ENCODE measurements around the gene GOSR2.
"Not testable (repeated sequence)": the region's sequence is repeated elsewhere in the genome, so short reads cannot be mapped to it uniquely, and the experiment has no call there.

The GOSR2 gene

DNA sequence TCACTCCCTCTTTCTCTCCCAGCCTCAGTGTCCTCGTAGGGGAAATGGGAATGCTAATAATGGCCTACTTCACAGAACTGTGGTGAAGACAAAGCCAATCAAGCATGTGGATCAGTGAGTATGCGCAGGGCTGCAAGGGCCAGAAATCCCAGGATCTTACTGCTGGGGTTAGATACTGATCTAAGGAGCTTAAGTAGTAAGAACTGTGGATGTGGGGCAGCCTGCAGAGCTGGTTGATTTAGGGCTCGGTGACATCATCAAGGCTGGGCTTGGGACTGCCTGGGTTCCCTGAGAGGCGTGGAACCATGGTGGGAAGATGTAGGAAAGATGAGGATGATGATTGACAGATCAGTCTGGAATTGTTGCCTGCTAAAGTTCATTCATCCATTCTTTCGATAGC is 25.6 kb downstream of the GOSR2 start:
- Mint-ChIP-seq H3K27ac (no peak overlapping the region), H3K4me1 (ENCODE audit: low read depth in 2 of 2) (peaks cover 17 to 18% of the 10 kb centered on the region in 2 donors), H3K36me3 (ENCODE audit: insufficient read depth) (peaks cover 3% of the 10 kb centered on the region), H3K4me3 (no peak overlapping the region), H3K27me3 (no peaks in the 10 kb centered on the region), H3K9me3 (no peaks in the 10 kb centered on the region)
- ATAC-seq (replicated peaks) (no peak), DNase-seq (no peak)

DNA sequence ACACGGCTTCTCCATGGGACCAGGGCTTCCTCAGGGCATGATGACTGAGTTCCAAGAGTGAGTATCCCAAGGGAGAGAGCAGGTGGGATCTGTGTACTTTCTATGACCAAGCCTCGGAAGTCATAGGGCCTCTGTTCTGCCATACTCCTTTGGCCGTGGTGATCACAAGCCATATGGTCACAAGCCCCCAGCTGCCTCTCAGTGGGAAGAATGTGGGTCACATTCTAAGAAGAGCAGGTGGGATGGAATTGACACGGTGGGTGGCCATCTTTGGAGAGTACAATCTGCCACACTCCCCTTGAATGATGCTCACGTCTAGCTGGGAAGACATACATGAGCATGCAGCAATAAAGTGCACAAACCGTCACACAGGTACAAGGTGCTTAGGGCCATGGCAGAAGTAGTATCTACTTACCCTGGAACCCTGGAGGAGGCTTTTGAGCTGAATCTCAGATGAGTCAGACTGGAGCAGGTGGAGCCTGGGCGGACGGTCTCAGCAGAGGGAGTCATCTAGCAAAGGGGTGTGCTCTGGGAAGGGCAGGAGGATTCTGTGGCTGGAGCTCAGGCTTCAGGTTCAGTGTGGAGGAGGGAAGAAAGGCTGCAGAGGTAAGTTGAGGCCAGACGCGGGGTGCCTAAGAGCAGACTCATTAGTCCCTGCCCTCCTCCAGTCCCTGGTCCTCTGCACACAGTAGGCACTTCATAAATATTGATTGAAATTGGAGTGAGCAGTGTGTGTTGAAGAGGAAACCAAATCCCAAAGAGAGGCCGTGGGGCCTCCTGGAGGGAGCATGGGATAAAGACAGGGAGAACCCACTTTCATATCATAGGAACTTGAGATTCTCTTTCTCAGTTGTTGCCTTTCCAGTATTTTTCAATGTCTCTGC is 26.6 kb downstream of the GOSR2 start:
- DNase-seq (no peak), ATAC-seq (replicated peaks) (no peak)
- no peak overlapping the region for H3K4me3 Mint-ChIP-seq
- H3K27me3 Mint-ChIP-seq = no peaks in the 10 kb centered on the region
- H3K9me3 Mint-ChIP-seq = no peaks in the 10 kb centered on the region
- H3K27ac Mint-ChIP-seq = no peak overlapping the region
- peaks cover 3% of the 10 kb centered on the region for H3K36me3 Mint-ChIP-seq (ENCODE audit: insufficient read depth)
- H3K4me1 Mint-ChIP-seq (ENCODE audit: low read depth in 2 of 2) = peaks cover 12% of the 10 kb centered on the region in 2 donors

DNA sequence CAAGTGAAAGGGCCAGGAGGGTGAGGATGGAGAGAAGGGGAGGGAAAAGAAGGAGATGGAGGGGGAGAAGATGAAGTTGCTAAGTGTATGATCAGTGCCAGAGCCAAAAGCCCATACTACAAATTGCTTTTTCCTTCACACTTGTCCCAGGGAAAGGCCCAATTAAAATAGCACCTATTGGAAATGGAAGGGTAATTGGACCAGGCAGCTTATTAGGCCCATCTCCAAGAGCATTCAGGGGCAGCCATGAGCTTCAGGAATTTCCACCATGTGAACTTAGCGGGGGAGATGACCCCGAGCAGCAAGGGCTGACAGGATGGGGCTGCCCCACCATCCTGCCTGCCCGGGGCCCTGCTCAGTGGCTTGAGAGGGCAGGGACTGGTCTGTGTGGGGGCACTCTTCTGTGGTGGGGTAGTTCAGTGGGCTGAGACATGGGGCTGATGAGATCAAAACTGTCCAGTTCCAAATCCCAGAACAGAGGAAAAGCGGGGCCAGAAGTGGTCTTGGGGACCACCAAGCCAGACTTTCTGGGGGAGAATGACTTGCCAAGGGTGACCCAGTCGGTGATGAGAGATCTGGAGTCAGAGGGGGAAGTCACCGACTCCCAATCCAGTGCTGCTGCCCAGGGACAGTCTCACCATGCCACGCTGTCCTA is 27.5 kb downstream of the GOSR2 start:
- Mint-ChIP-seq H3K9me3 (no peaks in the 10 kb centered on the region), H3K4me3 (no peak overlapping the region), H3K4me1 (ENCODE audit: low read depth in 2 of 2) (peaks cover 8 to 9% of the 10 kb centered on the region in 2 donors), H3K36me3 (ENCODE audit: insufficient read depth) (peaks cover 3% of the 10 kb centered on the region), H3K27me3 (no peaks in the 10 kb centered on the region), H3K27ac (no peak overlapping the region)
- DNase-seq (no peak), ATAC-seq (replicated peaks) (no peak)

DNA sequence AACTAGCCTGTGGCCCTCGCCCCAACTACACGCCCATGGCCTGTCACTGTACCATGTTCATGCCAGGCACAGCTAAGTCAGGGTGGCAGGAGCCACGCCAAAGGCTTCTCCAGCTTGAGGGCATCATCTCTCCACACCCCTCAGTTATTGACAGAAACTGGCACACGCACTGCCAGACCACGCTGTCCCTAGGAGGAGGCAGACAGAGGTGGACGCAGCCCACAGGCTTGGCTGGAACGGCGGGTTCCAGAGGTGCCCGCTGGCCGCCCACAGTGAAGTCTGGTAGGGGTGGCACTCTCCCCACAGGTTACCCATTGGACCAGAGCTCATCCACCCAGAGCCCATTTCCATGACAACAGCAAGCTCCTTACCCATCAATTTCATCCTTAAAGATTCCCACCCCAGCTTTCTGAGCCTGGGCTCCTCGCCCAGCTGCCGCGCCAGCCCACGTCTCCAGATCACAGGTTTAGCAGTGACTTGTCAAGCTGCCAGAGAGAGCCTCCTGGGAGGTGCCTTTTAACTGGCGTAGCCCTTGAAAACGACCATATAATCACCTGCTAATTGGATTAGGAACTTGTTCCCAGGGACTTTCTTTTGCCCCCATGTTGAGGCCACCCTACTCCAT is 28.1 kb downstream of the GOSR2 start:
- Mint-ChIP-seq H3K4me3 (no peak overlapping the region), H3K27me3 (no peaks in the 10 kb centered on the region), H3K36me3 (ENCODE audit: insufficient read depth) (peaks cover 3% of the 10 kb centered on the region), H3K27ac (no peak overlapping the region), H3K9me3 (no peaks in the 10 kb centered on the region), H3K4me1 (ENCODE audit: low read depth in 2 of 2) (peaks cover 8 to 9% of the 10 kb centered on the region in 2 donors)
- ATAC-seq (replicated peaks) (no peak), DNase-seq (no peak)

DNA sequence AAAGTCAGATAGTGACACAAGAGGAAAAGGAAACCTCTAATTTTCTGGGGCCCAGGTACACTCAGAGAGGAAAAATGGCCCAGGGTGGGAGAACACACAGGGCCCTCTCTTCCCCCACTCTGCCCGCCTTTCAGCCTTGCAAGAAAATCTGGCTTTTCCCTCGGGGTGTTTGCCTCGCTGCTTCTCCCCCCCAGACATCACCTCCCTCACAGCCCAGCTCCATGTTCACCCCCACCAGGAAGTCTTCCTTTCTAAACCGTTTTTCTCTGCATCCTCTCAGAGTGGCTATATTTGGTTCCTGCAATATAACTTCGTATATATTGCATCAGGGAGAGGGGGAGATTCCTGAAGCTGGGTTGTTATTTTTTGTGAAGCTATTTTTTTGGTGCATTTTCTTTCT is 28.7 kb downstream of the GOSR2 start:
- DNase-seq (no peak), ATAC-seq (replicated peaks) (no peak)
- no peak overlapping the region for H3K4me3 Mint-ChIP-seq
- no peaks in the 10 kb centered on the region for H3K9me3 Mint-ChIP-seq
- H3K27ac Mint-ChIP-seq = peak overlapping the region in 1 of 2 donors; percentile 38
- H3K36me3 Mint-ChIP-seq (ENCODE audit: insufficient read depth) = peaks cover 3% of the 10 kb centered on the region
- no peaks in the 10 kb centered on the region for H3K27me3 Mint-ChIP-seq
- peaks cover 7% of the 10 kb centered on the region in 2 donors for H3K4me1 Mint-ChIP-seq (ENCODE audit: low read depth in 2 of 2)

DNA sequence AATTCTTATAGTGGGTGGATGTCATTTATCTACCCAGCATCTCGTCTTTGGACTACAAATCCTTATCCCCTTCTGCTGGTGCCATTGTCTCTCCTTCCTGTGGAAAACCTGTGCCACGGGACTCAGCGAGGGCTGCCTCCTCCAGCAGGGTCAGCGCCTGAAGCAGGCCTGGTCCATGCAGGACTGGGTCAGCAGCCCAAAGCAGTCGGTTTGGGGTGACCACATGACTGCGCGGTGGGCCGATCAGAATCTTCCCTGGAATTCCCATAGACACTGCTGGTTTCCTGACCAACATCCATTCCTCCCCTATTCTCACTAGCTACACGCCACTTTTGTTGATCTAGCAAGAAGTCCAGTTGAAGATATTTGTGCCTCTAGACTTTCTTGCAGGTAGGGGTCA is 29.2 kb downstream of the GOSR2 start:
- peaks cover 3% of the 10 kb centered on the region for H3K36me3 Mint-ChIP-seq (ENCODE audit: insufficient read depth)

DNA sequence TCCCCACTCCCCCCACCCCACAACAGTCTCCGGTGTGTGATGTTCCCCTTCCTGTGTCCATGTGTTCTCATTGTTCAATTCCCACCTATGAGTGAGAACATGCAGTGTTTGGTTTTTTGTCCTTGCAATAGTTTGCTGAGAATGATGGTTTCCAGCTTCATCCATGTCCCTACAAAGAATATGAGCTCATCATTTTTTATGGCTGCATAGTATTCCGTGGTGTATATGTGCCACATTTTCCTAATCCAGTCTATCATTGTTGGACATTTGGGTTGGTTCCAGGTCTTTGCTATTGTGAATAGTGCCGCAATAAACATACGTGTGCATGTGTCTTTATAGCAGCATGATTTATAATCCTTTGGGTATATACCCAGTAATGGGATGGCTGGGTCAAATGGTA is 30.2 kb downstream of the GOSR2 start:
- H3K27ac Mint-ChIP-seq; H3K36me3 Mint-ChIP-seq (ENCODE audit: insufficient read depth); DNase-seq; H3K9me3 Mint-ChIP-seq; H3K4me1 Mint-ChIP-seq (ENCODE audit: low read depth in 2 of 2); H3K4me3 Mint-ChIP-seq; H3K27me3 Mint-ChIP-seq; ATAC-seq (replicated peaks): not testable (repeated sequence)

More for the DNA sequence above, 29.2 kb downstream of the GOSR2 start:
- Mint-ChIP-seq H3K4me3 (no peak overlapping the region), H3K27ac (peak overlapping the region in 1 of 2 donors; percentile 38), H3K4me1 (ENCODE audit: low read depth in 2 of 2) (peaks cover 5 to 6% of the 10 kb centered on the region in 2 donors), H3K27me3 (no peaks in the 10 kb centered on the region), H3K9me3 (no peaks in the 10 kb centered on the region)
- no peak for DNase-seq
- ATAC-seq (replicated peaks) = no peak

DNA sequence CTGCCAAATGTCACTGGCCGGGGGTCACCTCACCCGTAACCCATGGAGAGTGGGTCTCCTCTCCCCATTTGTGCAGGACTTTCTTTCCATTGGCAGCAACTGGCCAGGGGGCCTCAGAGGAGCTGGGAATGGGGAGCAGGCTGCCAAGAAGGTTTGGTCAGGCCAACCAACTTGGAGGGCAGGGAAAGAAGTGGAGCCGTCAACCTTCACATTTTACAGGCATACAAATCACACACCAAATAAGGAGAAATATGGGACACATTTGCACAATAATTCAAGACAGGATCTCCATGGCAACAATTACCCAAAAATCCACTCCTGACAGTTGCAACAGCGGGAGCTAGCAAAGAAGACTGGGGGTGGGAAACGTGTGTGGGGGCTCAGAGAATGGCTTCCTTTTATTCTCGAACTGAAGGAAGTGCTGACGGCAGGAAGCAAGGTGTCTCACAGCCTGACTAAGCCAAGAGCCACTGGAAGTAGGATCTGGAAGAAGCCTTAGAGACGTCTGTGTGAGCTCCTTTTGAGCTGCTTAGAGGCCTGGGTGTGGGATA is 35.2 kb downstream of the GOSR2 start:
- Mint-ChIP-seq H3K27ac (no peak overlapping the region), H3K4me1 (ENCODE audit: low read depth in 2 of 2) (peaks cover 5 to 9% of the 10 kb centered on the region in 2 donors), H3K36me3 (ENCODE audit: insufficient read depth) (no peaks in the 10 kb centered on the region), H3K9me3 (no peaks in the 10 kb centered on the region), H3K4me3 (no peak overlapping the region), H3K27me3 (peaks cover 0 to 26% of the 10 kb centered on the region in 2 donors)
- ATAC-seq (replicated peaks) = no peak
- no peak for DNase-seq

DNA sequence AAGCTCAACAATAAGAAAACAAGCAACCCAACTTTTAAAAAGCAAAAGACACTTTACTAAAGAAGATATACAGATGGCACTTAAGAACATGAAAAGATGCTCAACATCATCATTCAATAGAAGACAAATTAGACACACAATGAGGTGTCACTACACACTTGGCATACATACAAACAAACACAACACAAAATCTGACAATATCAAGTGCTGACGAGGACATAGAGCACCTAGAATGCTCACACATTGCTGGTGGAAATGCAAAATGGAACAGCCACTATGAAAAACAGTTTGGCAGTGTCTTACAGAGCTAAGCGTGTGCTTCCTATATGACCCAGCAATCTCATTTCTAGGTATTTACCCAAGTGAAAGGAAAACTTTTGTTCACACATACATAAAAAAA is 37.2 kb downstream of the GOSR2 start:
- no peak for ATAC-seq (replicated peaks)

DNA sequence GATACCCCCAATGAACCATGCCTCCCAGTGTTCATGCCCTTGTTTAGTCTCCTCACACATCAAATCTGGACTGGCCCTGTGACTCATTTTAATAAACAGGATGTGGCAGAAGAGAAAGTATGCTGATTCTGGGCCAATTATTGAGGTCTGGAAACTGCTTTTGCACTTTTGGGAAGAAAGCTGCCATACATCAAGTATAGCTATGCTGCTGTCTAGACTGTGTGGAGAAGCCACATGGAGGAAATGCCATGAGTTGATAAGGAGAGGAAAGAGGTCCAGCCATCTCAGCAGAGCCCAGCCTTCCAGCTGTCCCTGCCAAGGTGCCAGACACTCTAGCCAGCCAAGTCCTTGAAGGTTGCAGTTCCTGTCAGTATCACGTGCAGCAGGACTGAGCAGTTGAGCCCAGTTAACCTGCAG is 39.4 kb downstream of the GOSR2 start:
- H3K36me3 Mint-ChIP-seq (ENCODE audit: insufficient read depth) = peaks cover under 1% of the 10 kb centered on the region
- no peak overlapping the region for H3K4me3 Mint-ChIP-seq
- no peaks in the 10 kb centered on the region for H3K9me3 Mint-ChIP-seq
- H3K4me1 Mint-ChIP-seq (ENCODE audit: low read depth in 2 of 2) = peaks cover 5 to 9% of the 10 kb centered on the region in 2 donors
- no peak for DNase-seq
- peaks cover 4 to 61% of the 10 kb centered on the region in 2 donors for H3K27me3 Mint-ChIP-seq
- peak; percentile 19 for ATAC-seq (replicated peaks)
- H3K27ac Mint-ChIP-seq = peak overlapping the region in 1 of 2 donors; percentile 20

More for the DNA sequence above, 37.2 kb downstream of the GOSR2 start:
- H3K4me1 Mint-ChIP-seq (ENCODE audit: low read depth in 2 of 2) = peaks cover 5 to 9% of the 10 kb centered on the region in 2 donors
- H3K27ac Mint-ChIP-seq = no peak overlapping the region
- no peaks in the 10 kb centered on the region for H3K36me3 Mint-ChIP-seq (ENCODE audit: insufficient read depth)
- peaks cover 4 to 39% of the 10 kb centered on the region in 2 donors for H3K27me3 Mint-ChIP-seq
- no peaks in the 10 kb centered on the region for H3K9me3 Mint-ChIP-seq
- H3K4me3 Mint-ChIP-seq = no peak overlapping the region
- no peak for DNase-seq

DNA sequence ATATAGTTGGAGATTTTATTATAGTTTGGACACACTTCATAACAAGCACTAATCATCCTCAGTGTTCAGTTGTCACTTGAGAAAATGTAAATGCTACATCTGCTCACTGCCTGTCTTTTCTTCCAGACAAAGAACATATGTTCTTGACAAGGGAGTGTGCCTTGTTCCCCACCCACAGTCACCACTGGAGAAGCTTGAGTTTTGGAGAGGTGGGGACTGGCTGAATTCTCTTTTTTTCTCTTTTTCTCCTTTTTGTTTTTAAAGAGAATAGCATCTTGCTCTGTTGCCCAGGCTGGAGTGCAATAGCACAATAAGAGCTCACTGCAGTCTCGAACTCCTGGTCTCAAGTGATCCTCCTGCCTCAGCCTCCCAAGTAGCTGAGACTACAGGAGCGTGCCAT is 40.6 kb downstream of the GOSR2 start:
- no peak overlapping the region for H3K27ac Mint-ChIP-seq
- no peaks in the 10 kb centered on the region for H3K9me3 Mint-ChIP-seq
- H3K4me3 Mint-ChIP-seq = no peak overlapping the region
- ATAC-seq (replicated peaks) (no peak), DNase-seq (no peak)
- H3K4me1 Mint-ChIP-seq (ENCODE audit: low read depth in 2 of 2) = peaks cover 5% of the 10 kb centered on the region in 2 donors
- H3K27me3 Mint-ChIP-seq = peaks cover 4 to 55% of the 10 kb centered on the region in 2 donors
- H3K36me3 Mint-ChIP-seq (ENCODE audit: insufficient read depth) = peaks cover 2% of the 10 kb centered on the region

DNA sequence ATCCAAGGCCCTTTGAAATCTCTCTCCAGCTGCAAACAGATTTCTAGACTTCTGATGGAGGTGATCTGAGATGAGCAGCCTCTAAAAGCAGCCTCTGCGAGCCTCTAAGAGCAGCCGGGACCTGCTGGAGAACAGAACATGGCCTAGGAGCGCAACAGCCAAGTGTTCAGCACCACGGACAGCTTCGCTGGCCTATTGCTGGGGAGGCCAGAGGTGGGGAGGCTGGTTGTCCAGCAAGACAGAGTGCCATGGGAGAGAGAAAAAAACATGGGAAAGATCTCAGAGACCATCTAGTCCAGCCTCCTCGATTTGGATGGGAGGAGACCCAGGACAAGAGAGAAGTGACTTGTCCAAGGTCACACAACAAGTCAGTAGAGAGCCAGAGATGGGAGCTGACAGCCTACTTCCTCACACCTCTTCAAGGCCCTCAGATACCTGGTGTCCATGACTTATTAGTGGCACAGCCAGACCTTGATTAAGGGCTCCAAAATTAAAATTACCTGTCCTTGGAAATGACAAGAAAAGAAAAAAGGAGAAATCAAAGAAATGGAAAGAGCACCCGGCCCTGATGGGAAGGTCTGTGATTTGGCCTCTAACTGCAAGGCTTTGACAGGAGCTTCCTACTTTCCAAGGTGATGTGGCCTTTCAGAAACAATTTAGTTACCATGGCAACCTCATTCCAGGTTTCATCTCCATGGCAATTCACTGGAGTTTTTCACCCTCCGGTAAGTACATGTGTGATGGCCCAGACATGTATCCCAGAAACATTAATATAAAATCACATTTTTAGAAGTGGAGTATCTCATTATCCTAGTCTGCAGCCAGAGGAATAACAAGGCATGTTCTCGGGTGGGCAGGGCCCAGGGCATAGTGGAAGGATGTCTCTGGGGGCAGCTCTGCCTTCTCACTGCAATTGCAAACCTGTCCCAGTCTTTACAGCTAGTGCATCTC is 41.6 kb downstream of the GOSR2 start:
- peaks cover 4 to 48% of the 10 kb centered on the region in 2 donors for H3K27me3 Mint-ChIP-seq
- ATAC-seq (replicated peaks) (no peak), DNase-seq (no peak)
- peaks cover 5% of the 10 kb centered on the region in 2 donors for H3K4me1 Mint-ChIP-seq (ENCODE audit: low read depth in 2 of 2)
- H3K4me3 Mint-ChIP-seq = no peak overlapping the region
- no peaks in the 10 kb centered on the region for H3K9me3 Mint-ChIP-seq
- H3K27ac Mint-ChIP-seq = no peak overlapping the region
- H3K36me3 Mint-ChIP-seq (ENCODE audit: insufficient read depth) = peaks cover 2% of the 10 kb centered on the region
